DND-41 (cell line): ENCODE measurements around the gene GGN.

Source experiments
- CTCF ChIP-seq: IDR thresholded peaks from 2 replicates; pipeline ENCODE4 v1.5.1; 2012; ENCODE audit warnings: borderline replicate concordance, low read length, moderate library complexity, mild to moderate bottlenecking; ENCODE audit not compliant: poor library complexity, severe bottlenecking; ENCODE audit errors: extremely low read depth
- EZH2 ChIP-seq: IDR thresholded peaks from 3 replicates; pipeline ENCODE4 v1.6.1; 2012; ENCODE audit warnings: borderline replicate concordance, low read depth, mild to moderate bottlenecking, moderate library complexity, low read length, inconsistent platforms; ENCODE audit not compliant: severe bottlenecking

- TF ChIP-seq CTCF (no peak), EZH2 (no peak)
Observed at GRCh38 chr19:38385804-38386257, 2.0 kb downstream of the GGN start.
